ENCODE measurements around the gene WBP2NL. TPM values are rescaled to one million over a fixed set of nuclear protein-coding genes. Genes with fewer than 3 reads are reported as not detected.
"Not testable (repeated sequence)": the region's sequence is repeated elsewhere in the genome, so short reads cannot be mapped to it uniquely, and the experiment has no call there.

The WBP2NL gene
- total RNA-seq, 2 donors from 2014 or later: not detected

DNA sequence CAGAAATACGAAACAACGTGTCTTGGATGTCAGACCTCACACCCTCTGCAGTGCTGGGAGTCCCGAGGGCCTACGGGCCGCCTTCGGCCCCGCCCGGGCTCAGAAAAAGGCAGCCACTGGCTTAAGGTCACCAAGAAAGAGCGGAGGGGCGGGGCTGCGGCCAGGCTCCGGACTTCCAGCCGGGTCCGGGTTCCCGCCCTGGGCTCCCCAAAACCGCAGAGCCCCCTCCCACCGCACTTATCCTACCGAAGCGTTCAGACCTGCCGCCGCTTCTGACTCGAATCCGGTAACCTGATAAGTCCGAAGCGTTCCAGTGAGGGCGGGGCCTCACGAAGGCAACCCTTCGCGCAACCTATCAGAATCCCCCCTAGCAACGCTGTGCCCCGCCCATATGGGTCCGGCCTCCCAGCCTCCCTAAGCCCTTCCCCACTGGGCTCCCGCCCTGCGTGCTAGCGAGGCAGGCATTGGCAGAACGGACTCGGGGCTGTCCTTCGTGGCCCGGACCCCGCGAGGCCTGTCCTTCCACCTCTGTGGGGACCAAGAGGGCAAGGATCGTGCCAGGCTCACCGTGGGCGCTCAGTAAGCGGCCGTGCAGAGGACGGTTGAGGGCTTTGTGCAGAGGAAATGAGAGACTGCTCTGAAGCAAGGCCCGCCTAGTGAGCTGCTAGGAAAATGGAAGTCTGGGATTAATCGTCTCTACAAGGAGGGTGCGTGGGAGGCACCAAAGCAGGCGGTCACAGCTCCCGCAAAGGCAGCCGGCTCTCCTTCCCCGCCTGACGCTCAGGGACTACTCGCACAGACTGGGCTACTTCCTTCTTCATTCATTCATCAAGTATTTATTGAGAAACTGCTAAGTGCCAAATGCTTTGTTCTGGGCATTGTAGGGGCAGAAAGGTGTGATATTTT is 72.2 kb downstream of the WBP2NL start, which contains the start of gene NAGA:
TSS of gene NAGA (minus strand) at position 296 of the 906 bp plus-strand sequence. CDS start 515 bp downstream, outside the sequence.
- Mint-ChIP-seq H3K4me1 (peaks cover 8% of the 10 kb centered on the region), H3K27ac (peak within 1 kb of the TSS; percentile 78), H3K9me3 (no peaks in the 10 kb centered on the region), H3K27me3 (ENCODE audit: insufficient read depth) (peaks cover 9% of the 10 kb centered on the region), H3K36me3 (ENCODE audit: low read depth) (peaks cover 21% of the 10 kb centered on the region), H3K4me3 (peak within 1 kb of the TSS; percentile 67)
- Histone ChIP-seq H3K9me3 (ENCODE audit: control insufficient read depth, low read length) (no peaks in the 10 kb centered on the region), H3K4me3 (ENCODE audit: low read length) (peak within 1 kb of the TSS; percentile 87), H3K27me3 (ENCODE audit: control insufficient read depth, insufficient read depth, low read length, poor library complexity, severe bottlenecking) (no peaks in the 10 kb centered on the region), H3K4me1 (ENCODE audit: control insufficient read depth, insufficient read depth, low read length) (no peaks in the 10 kb centered on the region), H3K27ac (ENCODE audit: low read depth, low read length) (no peak within 1 kb of the TSS), H3K36me3 (ENCODE audit: control insufficient read depth, insufficient read depth, low read length) (peaks cover 8% of the 10 kb centered on the region), H3K9ac (ENCODE audit: extremely low read depth, low read length, poor library complexity, severe bottlenecking) (peak within 1 kb of the TSS; percentile 33)
- DNase-seq: peak; percentile 97
- TF ChIP-seq, protein P1, sequence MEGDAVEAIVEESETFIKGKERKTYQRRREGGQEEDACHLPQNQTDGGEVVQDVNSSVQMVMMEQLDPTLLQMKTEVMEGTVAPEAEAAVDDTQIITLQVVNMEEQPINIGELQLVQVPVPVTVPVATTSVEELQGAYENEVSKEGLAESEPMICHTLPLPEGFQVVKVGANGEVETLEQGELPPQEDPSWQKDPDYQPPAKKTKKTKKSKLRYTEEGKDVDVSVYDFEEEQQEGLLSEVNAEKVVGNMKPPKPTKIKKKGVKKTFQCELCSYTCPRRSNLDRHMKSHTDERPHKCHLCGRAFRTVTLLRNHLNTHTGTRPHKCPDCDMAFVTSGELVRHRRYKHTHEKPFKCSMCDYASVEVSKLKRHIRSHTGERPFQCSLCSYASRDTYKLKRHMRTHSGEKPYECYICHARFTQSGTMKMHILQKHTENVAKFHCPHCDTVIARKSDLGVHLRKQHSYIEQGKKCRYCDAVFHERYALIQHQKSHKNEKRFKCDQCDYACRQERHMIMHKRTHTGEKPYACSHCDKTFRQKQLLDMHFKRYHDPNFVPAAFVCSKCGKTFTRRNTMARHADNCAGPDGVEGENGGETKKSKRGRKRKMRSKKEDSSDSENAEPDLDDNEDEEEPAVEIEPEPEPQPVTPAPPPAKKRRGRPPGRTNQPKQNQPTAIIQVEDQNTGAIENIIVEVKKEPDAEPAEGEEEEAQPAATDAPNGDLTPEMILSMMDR (conservative IDR thresholded peaks at IDR 0.05): no peak
- WGBS, 2 experiments (ENCODE audit: insufficient coverage in 1 of 2, insufficient read length in 1 of 2): 7 to 17% methylated on average over 13 to 56 of the region's 56 CpGs

DNA sequence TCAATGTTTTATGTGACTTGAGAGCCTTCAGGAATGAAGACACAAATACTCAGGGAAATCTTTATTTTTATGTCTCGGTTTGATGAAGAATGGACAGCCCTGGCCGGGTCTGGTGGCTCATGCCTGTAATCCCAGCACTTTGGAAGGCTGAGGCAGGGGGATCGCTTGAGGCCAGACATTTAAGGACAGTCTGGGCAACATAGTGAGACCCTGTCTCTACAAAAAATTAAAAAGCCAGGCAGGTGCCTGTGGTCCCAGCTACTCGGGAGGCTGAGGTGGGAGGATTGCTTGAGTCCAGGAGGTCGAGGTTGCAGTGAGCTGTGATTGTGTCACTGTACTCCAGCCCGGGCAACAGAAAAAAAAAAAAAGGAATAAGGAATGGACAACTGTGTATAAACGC is 72.9 kb downstream of the WBP2NL start:
- H3K36me3 ChIP-seq (ENCODE audit: control insufficient read depth, insufficient read depth, low read length); H3K4me1 Mint-ChIP-seq; H3K9me3 Mint-ChIP-seq; H3K27ac Mint-ChIP-seq; H3K4me3 ChIP-seq (ENCODE audit: low read length); DNase-seq; H3K27me3 ChIP-seq (ENCODE audit: control insufficient read depth, insufficient read depth, low read length, poor library complexity, severe bottlenecking); H3K27me3 Mint-ChIP-seq (ENCODE audit: insufficient read depth); H3K9me3 ChIP-seq (ENCODE audit: control insufficient read depth, low read length); H3K4me1 ChIP-seq (ENCODE audit: control insufficient read depth, insufficient read depth, low read length); H3K27ac ChIP-seq (ENCODE audit: low read depth, low read length); H3K9ac ChIP-seq (ENCODE audit: extremely low read depth, low read length, poor library complexity, severe bottlenecking): not testable (repeated sequence)
- WGBS, 2 experiments (ENCODE audit: insufficient coverage in 1 of 2, insufficient read length in 1 of 2): 86 to 97% methylated on average over 5 to 7 of the region's 7 CpGs
- Mint-ChIP-seq H3K36me3 (ENCODE audit: low read depth) (peaks cover 18% of the 10 kb centered on the region), H3K4me3 (peak overlapping the region; percentile 67)

DNA sequence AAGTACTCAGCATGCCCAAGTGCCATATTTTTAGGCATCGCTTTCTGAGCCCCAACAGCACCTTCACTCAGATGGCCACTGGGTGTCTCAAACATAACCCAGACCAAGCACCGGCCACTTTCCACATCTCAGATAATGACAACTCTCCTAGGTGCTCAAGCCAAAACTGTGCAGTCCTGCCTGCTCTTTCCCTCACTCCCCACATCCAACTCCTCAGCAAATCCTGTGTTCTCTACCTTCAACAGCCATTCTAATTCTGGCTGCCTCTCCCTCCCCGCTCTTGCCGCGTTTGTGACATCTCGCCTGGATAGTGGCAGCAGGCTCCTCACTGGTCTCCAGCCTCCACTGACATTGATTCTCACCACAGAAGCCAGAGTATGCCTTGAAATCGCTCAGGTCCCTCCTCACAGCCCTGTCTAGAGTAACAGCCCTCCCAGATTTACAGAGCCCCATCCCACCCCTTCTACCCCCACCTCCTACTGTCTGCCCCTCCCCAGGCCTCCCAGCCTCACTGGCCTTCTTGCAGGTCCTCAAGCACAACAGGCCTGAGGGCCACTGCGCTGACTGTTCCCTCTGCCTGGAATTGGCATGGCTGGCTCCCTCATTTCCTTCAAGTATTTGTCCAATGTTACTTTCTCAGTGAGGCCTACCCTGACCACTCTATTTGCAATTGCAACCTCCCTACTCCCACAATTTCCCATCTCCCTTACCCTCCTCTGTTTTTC is 74.2 kb downstream of the WBP2NL start:
- Mint-ChIP-seq H3K36me3 (ENCODE audit: low read depth) (peaks cover 8% of the 10 kb centered on the region), H3K4me3 (peak overlapping the region; percentile 48), H3K9me3 (no peaks in the 10 kb centered on the region), H3K27me3 (ENCODE audit: insufficient read depth) (peaks cover 9% of the 10 kb centered on the region), H3K27ac (no peak overlapping the region), H3K4me1 (peaks cover 8% of the 10 kb centered on the region)
- Histone ChIP-seq H3K27ac (ENCODE audit: low read depth, low read length) (no peak overlapping the region), H3K9ac (ENCODE audit: extremely low read depth, low read length, poor library complexity, severe bottlenecking) (no peak overlapping the region), H3K4me1 (ENCODE audit: control insufficient read depth, insufficient read depth, low read length) (no peaks in the 10 kb centered on the region), H3K4me3 (ENCODE audit: low read length) (no peak overlapping the region), H3K27me3 (ENCODE audit: control insufficient read depth, insufficient read depth, low read length, poor library complexity, severe bottlenecking) (no peaks in the 10 kb centered on the region), H3K9me3 (ENCODE audit: control insufficient read depth, low read length) (no peaks in the 10 kb centered on the region), H3K36me3 (ENCODE audit: control insufficient read depth, insufficient read depth, low read length) (no peaks in the 10 kb centered on the region)
- TF ChIP-seq, protein P1 (conservative IDR thresholded peaks at IDR 0.05): peak; percentile 49
- 82 to 83% methylated on average over 7 to 8 of the region's 8 CpGs for WGBS, 2 experiments (ENCODE audit: insufficient coverage in 1 of 2, insufficient read length in 1 of 2)
- no peak for DNase-seq

Measured in endodermal cell (in vitro differentiated cells).